HepG2 (cell line): ENCODE measurements around the gene RPTOR. TPM values are rescaled to one million over a fixed set of nuclear protein-coding genes. Genes with fewer than 3 reads are reported as not detected.

Experiments used
- ATAC-seq: fragments of 200-7000 bp; cut with Tn5 transposase; 3 replicates; pipeline ENCODE4 v1.9.1; 2020; ENCODE audit warnings: mild to moderate bottlenecking, moderate library complexity
- BruUV-seq: library from RNA; stranded (reverse); fragments of 400-500 nt; replicated peaks from 2 replicates; lab custom pipeline; 2021; lab: Mats Ljungman, UMichigan
- CTCF ChIA-PET: fragments of 300-600 bp; formaldehyde crosslinking; extraction: SDS; loops from one replicate; lab custom pipeline; 2021; ENCODE audit warnings: low total read pairs, inconsistent platforms, low intra/inter-chr PET ratio; lab: Yijun Ruan, JAX
- POLR2A ChIA-PET: fragments of 350-600 bp; sonication (Branson Sonifier 250); formaldehyde crosslinking; loops from one replicate; lab custom pipeline; 2020; ENCODE audit warnings: antibody characterized with exemption, inconsistent platforms; lab: Yijun Ruan, JAX
- DNase-seq: peaks from one replicate; pipeline ENCODE4 v3.0.0-alpha.2; 2015; ENCODE audit warnings: low spot score
- FAIRE-seq: peaks from 3 replicates; lab custom pipeline; 2011; peaks lifted over from hg19 to GRCh38; lab: Jason Lieb, UNC
- H2AFZ ChIP-seq: one replicate; pipeline ENCODE4 v1.6.1; 2011; ENCODE audit warnings: low read length, inconsistent platforms
- H3K27ac ChIP-seq: fragments of 300-600 bp; 3 replicates; pipeline ENCODE4 v1.8.0; 2011; ENCODE audit warnings: mixed run types, mild to moderate bottlenecking, mixed read lengths, low read length, inconsistent platforms; ENCODE audit not compliant: insufficient read depth; ENCODE audit errors: extremely low read length
- H3K27me3 ChIP-seq, 2 experiments: fragments of 200-600 bp in 1 of 2; 2 replicates in 1 of 2; 3 replicates in 1 of 2; pipeline versions ENCODE4 v1.6.0 to v1.8.0; 2011; ENCODE audit warnings: low read length in 2 of 2, mild to moderate bottlenecking in 2 of 2, moderate library complexity in 2 of 2, inconsistent platforms in 1 of 2; ENCODE audit not compliant: insufficient read depth in 2 of 2, control insufficient read depth in 1 of 2
- H3K36me3 ChIP-seq, 2 experiments: fragments of 200-600 bp in 1 of 2; replicated peaks in 1 of 2; 2 replicates in 1 of 2; 3 replicates in 1 of 2; pipeline versions ENCODE4 v1.5.1 to v1.8.0; 2011; ENCODE audit warnings: low read length in 2 of 2, inconsistent platforms in 1 of 2; ENCODE audit not compliant: insufficient read depth in 2 of 2, control insufficient read depth in 1 of 2
- H3K4me1 ChIP-seq: 2 replicates; pipeline ENCODE4 v1.5.1; 2012; ENCODE audit warnings: low read length, inconsistent platforms; ENCODE audit not compliant: insufficient read depth
- H3K4me2 ChIP-seq: 2 replicates; pipeline ENCODE4 v1.6.0; 2011; ENCODE audit warnings: low read depth, low read length, inconsistent platforms
- H3K4me3 ChIP-seq, 3 experiments: fragments of 200-600 bp in 1 of 3; sonication (generic), shearing (Covaris generic) in 1 of 3; replicated peaks in 1 of 3; 2 replicates each; pipeline ENCODE4 v1.5.1; 2011 to 2016; ENCODE audit warnings: low read length in 3 of 3, inconsistent platforms in 2 of 3, low read depth in 2 of 3, mild to moderate bottlenecking in 2 of 3, control low read depth in 1 of 3, mixed read lengths in 1 of 3; ENCODE audit not compliant: insufficient read depth in 1 of 3
- H3K79me2 ChIP-seq: one replicate; pipeline ENCODE4 v1.6.1; 2011; ENCODE audit warnings: low read length, inconsistent platforms; ENCODE audit not compliant: insufficient read depth
- H3K9ac ChIP-seq: 2 replicates; pipeline ENCODE4 v1.6.0; 2011; ENCODE audit warnings: mild to moderate bottlenecking, low read depth, low read length, inconsistent platforms; ENCODE audit not compliant: insufficient read depth
- H3K9me3 ChIP-seq: 2 replicates; pipeline ENCODE4 v1.5.1; 2012; ENCODE audit warnings: mild to moderate bottlenecking, low read length
- H4K20me1 ChIP-seq: 2 replicates; pipeline ENCODE4 v1.6.0; 2011; ENCODE audit warnings: inconsistent platforms, mild to moderate bottlenecking, low read length, moderate library complexity; ENCODE audit not compliant: insufficient read depth
- CBX1 ChIP-seq: IDR thresholded peaks from one replicate; pipeline ENCODE4 v1.6.1; 2016; ENCODE audit warnings: antibody characterized with exemption, low read depth
- CCDC6 ChIP-seq: sonication (generic); formaldehyde crosslinking; IDR thresholded peaks from 2 replicates; pipeline ENCODE4 v1.8.1; 2022; ENCODE audit warnings: mild to moderate bottlenecking, missing genetic modification reagents, moderate library complexity
- E2F5 ChIP-seq: sonication (generic); formaldehyde crosslinking; conservative IDR thresholded peaks from 2 replicates; pipeline ENCODE4 v1.4.0; 2020; ENCODE audit warnings: missing genetic modification reagents
- KDM2A ChIP-seq: sonication (generic); formaldehyde crosslinking; IDR thresholded peaks from 2 replicates; pipeline ENCODE4 v1.4.0; 2020; ENCODE audit warnings: low read depth, missing genetic modification reagents, borderline replicate concordance
- U2AF1 ChIP-seq: fragments of 200-400 bp; formaldehyde crosslinking; optimal IDR thresholded peaks from 2 replicates; pipeline ENCODE3; 2017; ENCODE audit warnings: mild to moderate bottlenecking, low read depth, low read length
- ZBTB7B ChIP-seq: sonication (generic); formaldehyde crosslinking; IDR thresholded peaks from 2 replicates; pipeline ENCODE4 v1.4.0; 2020; ENCODE audit warnings: missing genetic modification reagents
- ZNF691 ChIP-seq: sonication (generic); formaldehyde crosslinking; IDR thresholded peaks from 2 replicates; pipeline ENCODE4 v1.4.0; 2020; ENCODE audit warnings: missing genetic modification reagents, low read depth, mild to moderate bottlenecking, borderline replicate concordance
- ZNF703 ChIP-seq: sonication (generic); formaldehyde crosslinking; IDR thresholded peaks from 2 replicates; pipeline ENCODE4 v1.5.1; 2020; ENCODE audit warnings: missing genetic modification reagents, mild to moderate bottlenecking, moderate library complexity, borderline replicate concordance
- WGBS: methylation state at CpG from one replicate; pipeline ENCODE4 v1.1.6; 2017; ENCODE audit warnings: low lambda C conversion rate; 5-methylcytosine and 5-hydroxymethylcytosine counted together
- in situ Hi-C: cut with HindIII; loops from 2 replicates; pipeline ENCODE4 v1.10.0; 2017; ENCODE audit warnings: low pct_unique_long_range_greater_than_20kb; ENCODE audit not compliant: extremely low pct_ligation_motif_present
- intact Hi-C: fragments of 100-400 bp; cut with micrococcal nuclease; formaldehyde crosslinking; loops from one replicate; pipeline ENCODE4 v1.10.0; 2022; ENCODE audit not compliant: unreplicated experiment
- polyA plus RNA-seq, 8 experiments: library from polyadenylated mRNA; depleted of rRNA in 3 of 8; stranded (reverse) in 7 of 8; unstranded in 1 of 8; fragments of >200 nt; fragmentation: Illumina TruSeq in 4 of 8; extraction: Trizol in 4 of 8; gene quantifications; 2 replicates each; pipeline versions ENCODE4 v1.2.1 to v1.2.3, GENCODE V29; 2011 to 2016; ENCODE audit warnings: low read depth in 4 of 8, missing spikeins in 1 of 8, mixed read lengths in 1 of 8; ENCODE audit not compliant: insufficient read depth in 1 of 8
- total RNA-seq, 5 experiments: library from RNA; depleted of rRNA; stranded (reverse); fragments of >200 nt; fragmentation: Illumina TruSeq; extraction: Trizol; gene quantifications; 2 replicates each; pipeline ENCODE4 v1.2.3, GENCODE V29; 2016; ENCODE audit warnings: low read depth in 1 of 5
- TF ChIP-seq, protein P1 (sequence below): sonication (generic); formaldehyde crosslinking; IDR thresholded peaks from 2 replicates; pipeline ENCODE4 v1.8.0; 2022; ENCODE audit warnings: low read depth, missing genetic modification reagents

RPTOR gene
- total and polyA plus RNA-seq, 2 of the 13 experiments (the other 11 are each of a cell fraction or from before 2014, with no cell fraction given): 6.6 to 25.3 TPM

DNA sequence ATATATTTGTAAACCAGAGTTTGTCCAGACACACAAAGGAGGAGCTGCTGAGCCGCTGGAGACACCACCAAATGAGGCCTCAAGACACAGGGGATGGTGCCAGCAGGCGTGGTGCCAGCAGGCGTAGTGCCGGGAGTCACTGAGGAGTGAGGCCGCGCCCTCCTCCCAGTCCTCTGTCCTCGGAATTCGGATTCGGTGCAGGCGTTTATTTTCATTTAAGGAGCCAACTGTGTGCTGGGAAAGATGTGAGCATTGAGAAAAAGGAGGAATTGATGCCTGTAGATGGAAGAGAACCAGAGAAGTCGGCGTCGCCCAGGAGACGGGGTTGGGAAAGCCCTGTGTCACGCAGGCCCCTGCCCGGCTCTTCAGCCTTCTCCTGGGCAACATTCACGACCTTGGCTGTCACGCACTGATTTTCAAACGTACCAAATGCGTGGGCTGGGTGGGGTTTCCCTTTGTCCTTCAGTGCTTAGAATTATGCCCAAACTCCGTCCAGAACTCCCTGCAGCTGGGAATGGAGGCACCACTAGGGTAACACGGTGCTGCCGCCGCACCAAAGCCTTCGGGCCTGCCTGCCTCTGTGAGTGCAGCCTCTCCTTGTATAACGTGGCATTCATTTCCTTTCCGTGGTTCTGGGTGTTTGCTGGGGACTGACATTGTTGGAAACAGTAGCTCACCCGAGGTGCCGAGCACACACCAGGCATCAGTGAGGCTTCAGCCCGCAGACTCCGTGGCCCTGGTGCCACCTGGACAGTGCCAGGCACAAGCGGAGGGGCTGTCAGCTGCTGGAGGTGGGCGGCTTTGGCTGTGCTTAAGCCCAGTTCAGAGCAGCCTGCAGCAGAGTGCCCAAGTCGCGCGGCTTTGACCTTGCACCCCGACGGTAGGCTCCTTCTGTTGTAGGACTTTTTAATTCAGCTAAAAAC, 398.0 kb downstream of the RPTOR start:
- in situ Hi-C loops: no loop called here
- Histone ChIP-seq H3K27me3 (no peaks in the 10 kb centered on the region), H3K9ac (no peak overlapping the region), H3K27ac (no peak overlapping the region), H3K4me1 (no peaks in the 10 kb centered on the region; the same call in 1 of the 2 replicates), H4K20me1 (no peaks in the 10 kb centered on the region), H3K36me3 (peaks cover 22 to 39% of the 10 kb centered on the region in 2 experiments; a peak in 4 of 5 replicates), H3K4me3 (no peak overlapping the region), H3K4me2 (no peak overlapping the region), H3K9me3 (no peaks in the 10 kb centered on the region), H2AFZ (no peak overlapping the region), H3K79me2 (no peaks in the 10 kb centered on the region)
- DNase-seq (no peak), FAIRE-seq (no peak), ATAC-seq (no peak)
- TF ChIP-seq ZBTB7B (CRISPR knock-in tag): no peak
- no peak for TF ChIP-seq ZNF691 (CRISPR knock-in tag)
- no peak for TF ChIP-seq CCDC6
- TF ChIP-seq ZNF703: no peak
- TF ChIP-seq, protein P1, sequence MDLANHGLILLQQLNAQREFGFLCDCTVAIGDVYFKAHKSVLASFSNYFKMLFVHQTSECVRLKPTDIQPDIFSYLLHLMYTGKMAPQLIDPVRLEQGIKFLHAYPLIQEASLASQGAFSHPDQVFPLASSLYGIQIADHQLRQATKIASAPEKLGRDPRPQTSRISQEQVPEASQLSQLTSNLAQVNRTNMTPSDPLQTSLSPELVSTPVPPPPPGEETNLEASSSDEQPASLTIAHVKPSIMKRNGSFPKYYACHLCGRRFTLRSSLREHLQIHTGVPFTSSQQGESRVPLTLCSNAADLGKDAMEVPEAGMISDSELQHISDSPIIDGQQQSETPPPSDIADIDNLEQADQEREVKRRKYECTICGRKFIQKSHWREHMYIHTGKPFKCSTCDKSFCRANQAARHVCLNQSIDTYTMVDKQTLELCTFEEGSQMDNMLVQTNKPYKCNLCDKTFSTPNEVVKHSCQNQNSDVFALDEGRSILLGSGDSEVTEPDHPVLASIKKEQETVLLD (CRISPR knock-in tag): no peak
- no peak for TF ChIP-seq U2AF1
- no peak for TF ChIP-seq KDM2A
- TF ChIP-seq E2F5 (CRISPR knock-in tag): no peak
- TF ChIP-seq CBX1: no peak
- ChIA-PET CTCF (no interaction called here), POLR2A (no interaction called here)
- WGBS: 91% methylated on average over 38 of the region's 38 CpGs
- intact Hi-C loops: no loop called here
- BruUV-seq: no TSS peak
